Right lobe of liver (tissue), 6 donors: ENCODE results near the gene PTGES2. TPM values are rescaled to one million over a fixed set of nuclear protein-coding genes. Genes with fewer than 3 reads are reported as not detected.
A peak's percentile ranks its signal among the peaks of the same experiment; 100 is the strongest.

Experiments used
- ATAC-seq, 4 donors: fragments of 200-7000 bp; cut with Tn5 transposase; one replicate each; pipeline ENCODE4 v1.9.1; 2020; ENCODE audit warnings: mild to moderate bottlenecking in 4 of 4, moderate library complexity in 4 of 4
- DNase-seq, 3 donors: peaks; one replicate each; pipeline ENCODE4 v3.0.0-alpha.2; 2020
- H3K27ac ChIP-seq, 3 donors: fragments of 200-600 bp; one replicate each; pipeline ENCODE4 v1.8.0; 2022
- H3K27me3 ChIP-seq, 2 donors: fragments of 200-600 bp; one replicate each; pipeline ENCODE4 v1.8.0; 2022
- H3K36me3 ChIP-seq, 4 donors: fragments of 200-600 bp; sonication (generic) in 1 of 4; one replicate each; pipeline versions ENCODE4 v1.5.1 to v1.8.0; 2017 to 2022; ENCODE audit warnings: control low read depth in 1 of 4
- H3K4me1 ChIP-seq, 4 donors: fragments of 200-600 bp; sonication (generic) in 1 of 4; one replicate each; pipeline versions ENCODE4 v1.5.1 to v1.8.0; 2017 to 2022; ENCODE audit warnings: control low read depth in 1 of 4
- H3K4me3 ChIP-seq, 3 donors: fragments of 200-600 bp; one replicate each; pipeline ENCODE4 v1.8.0; 2022
- H3K9me3 ChIP-seq, 4 donors: fragments of 200-600 bp; sonication (generic) in 1 of 4; one replicate each; pipeline versions ENCODE4 v1.5.1 to v1.8.0; 2017 to 2022; ENCODE audit warnings: control low read depth in 1 of 4
- POLR2A ChIP-seq: fragments of 450-650 bp; IDR thresholded peaks from one replicate; pipeline ENCODE4 v1.6.1; 2017; ENCODE audit warnings: antibody characterized with exemption, mild to moderate bottlenecking
- WGBS: methylation state at CpG from one replicate; pipeline ENCODE4 v1.1.6; 2018; ENCODE audit warnings: low coverage, low lambda C conversion rate; ENCODE audit not compliant: insufficient coverage; ENCODE audit errors: missing lambda C conversion rate; 5-methylcytosine and 5-hydroxymethylcytosine counted together
- intact Hi-C, 2 donors: fragments of 100-400 bp; cut with DNase I; formaldehyde crosslinking; loops; one replicate each; pipeline versions ENCODE4 v1.11.2 to v1.14.1; 2022
- total RNA-seq, 6 experiments: library from RNA; depleted of rRNA in 2 of 6; stranded (reverse); fragments of >200 nt in 2 of 6; fragmentation: NEBNext Ultra II Directional in 3 of 6; extraction: Animal tissue kit (Norgen Biotek cat#: 25700) in 3 of 6; gene quantifications; one replicate each; pipeline versions ENCODE4 v1.1.0 to v1.2.4, GENCODE V29; 2016 to 2023
- TF ChIP-seq, protein P1 (sequence below), 4 donors: fragments of 200-600 bp in 3 of 4; fragments of 450-650 bp in 1 of 4; IDR thresholded peaks; one replicate each; pipeline versions ENCODE4 v1.5.1 to v1.8.0; 2016 to 2022; ENCODE audit warnings: antibody characterized with exemption in 4 of 4, mild to moderate bottlenecking in 2 of 4
- donor health status: DM: no; HTN: yes; CAD: no.
- donor health status: DM: no; HTN: no; CAD: no.
- donor health status: DM: no; HTN: no; CAD: no.
- donor health status: DM: no; HTN: yes; CAD: no.
- donor health status: DM: no; HTN: yes; CAD: no.

Gene PTGES2
- total RNA-seq, 6 experiments from 2014 or later, result 27.2 to 67.2 (median 30.5) TPM

DNA sequence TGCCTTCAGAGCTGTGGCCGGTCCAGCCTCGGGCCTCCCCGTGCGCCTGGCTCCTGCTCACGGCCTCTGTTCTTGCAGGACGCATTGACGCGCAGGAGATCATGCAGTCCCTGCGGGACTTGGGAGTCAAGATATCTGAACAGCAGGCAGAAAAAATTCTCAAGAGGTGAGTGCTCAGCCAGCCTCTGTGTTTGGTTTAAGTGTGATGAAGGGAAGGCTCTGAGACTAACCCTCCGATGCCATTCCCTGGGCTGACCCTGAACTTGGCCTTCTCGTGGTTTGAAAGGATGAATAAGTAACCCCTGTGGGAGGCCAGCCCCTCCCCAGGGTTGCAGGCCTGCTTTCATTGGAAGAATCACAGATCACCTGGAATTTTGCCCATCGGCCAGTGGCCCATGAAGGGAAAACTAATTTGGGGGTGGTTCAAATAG is 26.3 kb downstream of the PTGES2 start:
- DNase-seq (peak; percentile 54 to 89 (median 80)), ATAC-seq (peak in 3 of 4 donors; percentile 0 to 21 (median 2))
- intact Hi-C loops, result loop anchor here in 1 of 2 donors (10.0 kb wide), 1 partner anchor 116 kb away; the partner anchor contains the start of gene EEIG1
- H3K27ac ChIP-seq, result peak overlapping the region; percentile 89 to 99 (median 94)
- 20% methylated on average over 7 of the region's 12 CpGs for WGBS
- H3K4me3 ChIP-seq, result peak overlapping the region; percentile 61 to 74 (median 73)
- H3K36me3 ChIP-seq, result peaks cover 2 to 33% (median 19%) of the 10 kb centered on the region in 4 donors
- no peaks in the 10 kb centered on the region for H3K27me3 ChIP-seq
- H3K4me1 ChIP-seq, result peaks cover 0 to 66% (median 34%) of the 10 kb centered on the region in 4 donors
- TF ChIP-seq, protein P1, sequence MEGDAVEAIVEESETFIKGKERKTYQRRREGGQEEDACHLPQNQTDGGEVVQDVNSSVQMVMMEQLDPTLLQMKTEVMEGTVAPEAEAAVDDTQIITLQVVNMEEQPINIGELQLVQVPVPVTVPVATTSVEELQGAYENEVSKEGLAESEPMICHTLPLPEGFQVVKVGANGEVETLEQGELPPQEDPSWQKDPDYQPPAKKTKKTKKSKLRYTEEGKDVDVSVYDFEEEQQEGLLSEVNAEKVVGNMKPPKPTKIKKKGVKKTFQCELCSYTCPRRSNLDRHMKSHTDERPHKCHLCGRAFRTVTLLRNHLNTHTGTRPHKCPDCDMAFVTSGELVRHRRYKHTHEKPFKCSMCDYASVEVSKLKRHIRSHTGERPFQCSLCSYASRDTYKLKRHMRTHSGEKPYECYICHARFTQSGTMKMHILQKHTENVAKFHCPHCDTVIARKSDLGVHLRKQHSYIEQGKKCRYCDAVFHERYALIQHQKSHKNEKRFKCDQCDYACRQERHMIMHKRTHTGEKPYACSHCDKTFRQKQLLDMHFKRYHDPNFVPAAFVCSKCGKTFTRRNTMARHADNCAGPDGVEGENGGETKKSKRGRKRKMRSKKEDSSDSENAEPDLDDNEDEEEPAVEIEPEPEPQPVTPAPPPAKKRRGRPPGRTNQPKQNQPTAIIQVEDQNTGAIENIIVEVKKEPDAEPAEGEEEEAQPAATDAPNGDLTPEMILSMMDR (IDR thresholded peaks at IDR 0.05), result no peak
- TF ChIP-seq POLR2A, result peak; percentile 73
- no peaks in the 10 kb centered on the region for H3K9me3 ChIP-seq

DNA sequence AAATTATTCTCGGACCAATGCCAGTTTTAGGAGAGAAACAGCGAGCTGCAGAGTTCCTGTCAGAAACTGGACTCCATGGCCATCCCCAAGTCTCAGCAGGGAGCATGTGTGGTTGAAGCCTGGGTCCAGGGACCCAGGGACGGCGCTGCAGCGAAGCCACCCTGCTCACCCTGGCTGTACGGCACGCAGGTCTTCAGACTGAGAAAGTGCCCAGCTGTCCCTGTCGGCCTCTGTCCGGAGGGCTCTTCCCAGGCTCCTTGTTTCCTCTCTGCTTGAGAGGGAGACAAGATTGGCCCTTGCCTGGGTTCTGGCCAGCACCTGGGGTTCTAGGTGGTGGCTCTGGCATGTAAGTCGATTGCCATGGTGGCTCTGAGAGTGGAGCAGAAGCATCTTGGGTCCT is 26.9 kb downstream of the PTGES2 start:
- no peaks in the 10 kb centered on the region for H3K27me3 ChIP-seq
- DNase-seq (peak in 1 of 3 donors; percentile 30), ATAC-seq (no peak)
- intact Hi-C loops, result loop anchor here in 1 of 2 donors (10.0 kb wide), 1 partner anchor 116 kb away; the partner anchor contains the start of gene EEIG1
- H3K9me3 ChIP-seq, result no peaks in the 10 kb centered on the region
- H3K4me1 ChIP-seq, result peaks cover 0 to 63% (median 31%) of the 10 kb centered on the region in 4 donors
- WGBS, result 14% methylated on average over 2 of the region's 10 CpGs
- TF ChIP-seq, protein P1 (IDR thresholded peaks at IDR 0.05), result no peak
- no peak for TF ChIP-seq POLR2A
- peak overlapping the region; percentile 89 to 99 (median 94) for H3K27ac ChIP-seq
- peak overlapping the region; percentile 61 to 74 (median 73) for H3K4me3 ChIP-seq
- peaks cover 0 to 26% (median 13%) of the 10 kb centered on the region in 4 donors for H3K36me3 ChIP-seq

DNA sequence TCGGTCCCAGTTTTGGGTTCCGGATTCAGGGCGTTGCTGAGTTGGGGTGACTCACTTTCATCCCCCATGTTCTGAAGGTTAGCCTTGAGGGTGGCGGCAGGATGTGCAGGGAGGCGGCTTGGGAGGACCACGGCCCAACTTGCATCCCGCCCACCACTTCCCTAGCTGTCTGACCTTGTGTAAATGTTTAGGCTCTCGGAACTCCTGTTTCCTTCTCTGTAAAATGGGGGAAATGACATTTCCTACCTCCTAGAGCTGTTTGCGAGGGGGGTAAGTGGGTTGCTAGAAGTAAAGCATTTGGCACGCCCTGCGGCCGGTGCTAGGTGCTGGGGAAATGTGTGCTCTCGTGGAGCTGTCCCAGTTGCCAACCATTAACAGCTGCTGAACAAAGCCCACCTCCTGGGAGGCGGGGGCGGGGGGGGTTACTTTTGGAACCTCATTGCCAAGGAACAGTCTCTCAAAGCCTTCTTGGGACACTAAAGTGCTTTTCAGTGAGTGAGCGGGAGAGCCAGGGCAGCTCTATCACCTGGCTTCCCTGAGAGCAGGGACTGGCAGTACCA is 27.5 kb downstream of the PTGES2 start:
- H3K4me1 ChIP-seq, result peaks cover 0 to 63% (median 30%) of the 10 kb centered on the region in 4 donors
- H3K36me3 ChIP-seq, result peaks cover 0 to 20% (median 9%) of the 10 kb centered on the region in 4 donors
- intact Hi-C loops, result loop anchor here in 1 of 2 donors (10.0 kb wide), 1 partner anchor 115 kb away; the partner anchor contains the start of gene EEIG1
- no peaks in the 10 kb centered on the region for H3K27me3 ChIP-seq
- WGBS, result 19% methylated on average over 10 of the region's 16 CpGs
- TF ChIP-seq, protein P1 (IDR thresholded peaks at IDR 0.05), result no peak
- TF ChIP-seq POLR2A, result peak; percentile 6
- H3K4me3 ChIP-seq, result peak overlapping the region; percentile 61 to 74 (median 73)
- ATAC-seq (no peak), DNase-seq (peak; percentile 44 to 73 (median 73))
- H3K27ac ChIP-seq, result peak overlapping the region; percentile 89 to 99 (median 94)
- H3K9me3 ChIP-seq, result no peaks in the 10 kb centered on the region

DNA sequence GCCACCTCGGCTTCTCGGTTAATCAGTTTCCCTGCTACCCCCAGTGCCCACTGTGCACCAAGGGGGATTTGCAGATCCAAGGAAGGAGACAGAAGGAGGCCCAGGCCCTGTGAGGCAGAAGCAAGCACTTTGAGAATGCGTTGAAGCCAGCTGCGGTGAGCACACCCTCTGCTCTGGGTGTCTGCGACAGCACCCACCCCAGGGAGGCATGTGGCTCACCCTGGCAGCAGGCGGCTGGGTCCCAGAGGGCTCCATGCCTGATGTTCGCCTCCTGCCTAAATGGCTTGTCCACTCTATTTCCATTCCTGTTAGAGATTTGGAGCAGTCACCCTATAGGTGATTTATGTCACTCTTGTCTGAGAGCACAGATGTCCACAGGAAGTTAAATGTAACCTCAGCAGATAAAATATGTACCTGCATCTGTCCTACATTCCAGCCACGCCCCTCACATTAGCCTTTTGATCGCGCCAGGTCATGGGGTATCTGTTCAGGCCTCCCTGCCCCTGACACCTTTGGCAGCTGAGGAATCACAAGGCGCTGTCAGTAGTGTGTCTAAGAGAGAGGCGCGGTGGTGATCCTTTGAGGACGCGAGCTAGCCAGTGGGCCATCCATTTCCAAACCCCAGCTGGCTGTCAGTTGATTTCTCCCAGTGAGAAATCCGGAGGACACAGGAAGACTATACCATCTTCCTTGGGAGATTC is 28.1 kb downstream of the PTGES2 start:
- no peaks in the 10 kb centered on the region for H3K9me3 ChIP-seq
- peaks cover 0 to 20% (median 9%) of the 10 kb centered on the region in 4 donors for H3K36me3 ChIP-seq
- WGBS, result 49% methylated on average over 9 of the region's 16 CpGs
- TF ChIP-seq, protein P1 (IDR thresholded peaks at IDR 0.05), result no peak
- no peak for TF ChIP-seq POLR2A
- H3K27me3 ChIP-seq, result no peaks in the 10 kb centered on the region
- ATAC-seq, result no peak
- DNase-seq, result peak in 2 of 3 donors; percentile 25 to 66
- H3K4me1 ChIP-seq, result peaks cover 0 to 62% (median 29%) of the 10 kb centered on the region in 4 donors
- intact Hi-C loops, result no loop called here
- peak overlapping the region; percentile 61 to 74 (median 73) for H3K4me3 ChIP-seq
- H3K27ac ChIP-seq, result peak overlapping the region; percentile 89 to 99 (median 94)
